ENCODE measurements around the gene CABP4.
A peak's percentile ranks its signal among the peaks of the same experiment; 100 is the strongest.
"Not testable (repeated sequence)": the region's sequence is repeated elsewhere in the genome, so short reads cannot be mapped to it uniquely, and the experiment has no call there.

Gene CABP4

DNA sequence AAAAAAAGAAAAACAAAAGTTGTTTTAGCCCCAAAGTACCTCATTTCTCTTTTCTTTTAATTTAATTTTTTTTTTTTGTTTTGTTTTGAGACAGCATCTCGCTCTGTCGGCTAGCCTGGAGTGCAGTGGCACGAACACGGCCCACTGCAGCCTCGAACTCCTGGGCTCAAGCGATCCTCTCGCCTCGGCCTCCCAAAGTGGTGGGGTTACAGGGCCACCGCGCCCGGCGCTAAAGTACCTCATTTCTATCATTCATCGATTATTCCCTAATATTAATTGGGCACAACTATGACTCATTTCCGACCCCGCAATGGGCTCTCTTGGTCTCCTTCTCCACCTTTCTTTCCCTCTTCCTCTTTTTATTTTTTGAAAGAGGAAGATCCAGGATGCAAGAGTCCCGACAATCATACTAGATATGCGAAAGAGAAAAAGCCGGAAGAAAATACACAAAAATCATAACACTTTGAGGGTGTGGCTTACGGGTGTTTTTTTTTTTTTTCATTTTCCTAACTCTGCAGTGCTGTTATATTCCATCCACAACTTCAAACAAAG is 27.2 kb downstream of the CABP4 start:
- DNase-seq (ENCODE audit: low spot score): no peak

DNA sequence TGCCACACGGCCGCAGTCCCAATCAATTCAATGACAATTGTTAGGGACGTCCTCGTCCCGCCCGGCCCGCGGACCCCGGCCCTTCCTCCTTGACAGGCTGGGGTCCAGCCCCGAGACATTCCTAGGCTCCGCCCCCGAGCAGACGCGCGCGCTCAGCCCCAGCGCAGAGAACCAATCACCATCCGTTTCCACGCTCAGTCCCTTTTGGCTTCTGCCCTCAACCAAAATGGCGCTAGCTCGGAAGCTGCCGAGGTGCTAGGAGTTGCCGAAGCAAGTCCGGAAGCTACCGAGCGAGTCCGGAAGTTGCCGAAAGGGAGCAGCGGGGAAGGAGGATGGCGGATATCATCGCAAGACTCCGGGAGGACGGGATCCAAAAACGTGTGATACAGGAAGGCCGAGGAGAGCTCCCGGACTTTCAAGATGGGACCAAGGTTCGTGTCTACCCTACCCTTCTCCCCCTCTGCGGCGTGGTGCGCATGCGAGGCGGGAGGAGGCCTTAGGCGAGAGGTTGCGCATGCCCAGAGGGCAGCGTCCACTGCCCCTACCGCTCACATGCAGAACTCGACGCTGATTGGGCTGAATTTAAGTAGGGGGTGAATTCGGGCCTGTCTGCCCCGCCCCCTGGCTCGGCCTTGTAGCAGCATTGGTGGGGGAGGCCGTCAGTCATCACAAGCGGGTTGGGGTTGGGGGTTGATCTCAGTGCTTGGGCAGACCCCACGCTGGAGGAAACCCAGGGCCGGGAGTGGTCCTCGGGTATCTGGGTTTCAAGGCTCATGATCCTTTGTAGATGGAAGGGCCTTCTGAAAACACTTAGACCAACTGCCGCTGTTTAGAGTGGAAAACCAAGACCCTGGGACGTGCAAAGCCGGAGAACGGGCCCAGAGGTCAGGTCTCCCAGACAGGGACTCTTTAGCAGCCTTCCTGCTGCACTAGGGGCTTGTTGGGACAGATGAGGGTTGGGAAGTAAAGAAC is 28.0 kb downstream of the CABP4 start, which contains the start of gene AIP:
Gene AIP, plus strand, starts transcription at position 200 of the 972 bp plus-strand sequence. Its CDS starts 133 bp downstream, at position 333.
- DNase-seq (ENCODE audit: low spot score): peak; percentile 98

DNA sequence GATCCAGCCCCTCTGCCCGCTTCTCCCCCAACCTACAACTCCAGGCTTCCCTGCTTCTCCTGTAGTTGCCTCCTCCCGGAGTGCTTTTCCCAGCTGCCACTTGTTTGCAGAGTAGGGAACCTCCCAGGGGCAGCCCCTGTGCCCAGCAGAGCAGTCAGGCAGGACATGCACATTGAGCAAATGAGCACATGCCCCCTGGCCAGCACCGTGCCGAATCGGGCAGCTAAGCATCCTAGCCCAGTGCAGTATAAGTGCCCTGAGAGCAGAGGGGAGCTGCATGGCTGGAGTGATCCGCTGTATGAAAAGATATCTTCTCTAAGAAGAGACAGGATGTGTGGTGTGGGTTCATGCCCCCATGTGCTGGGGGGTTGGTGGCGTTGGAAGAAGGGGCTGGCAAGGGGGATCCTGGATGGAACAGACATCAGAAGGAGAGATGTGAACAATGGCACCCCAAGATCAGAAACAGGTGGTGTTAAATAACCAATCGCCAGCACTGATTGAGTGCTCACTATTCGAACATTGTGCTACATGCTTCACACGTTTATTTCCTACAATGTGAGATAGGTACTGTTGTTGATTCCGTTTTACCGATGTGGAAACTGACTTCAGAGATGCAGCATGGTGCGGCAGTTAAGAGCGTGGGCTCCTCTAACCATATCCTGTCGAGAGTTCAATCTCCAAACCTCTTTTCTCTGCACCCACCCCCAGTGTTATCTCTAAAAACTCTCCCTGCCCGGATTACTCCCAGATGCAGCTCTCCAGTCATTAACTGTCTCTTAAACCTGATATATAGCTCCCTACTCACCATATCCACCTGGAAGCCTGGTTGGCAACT is 28.9 kb downstream of the CABP4 start:
- DNase-seq (ENCODE audit: low spot score): no peak

DNA sequence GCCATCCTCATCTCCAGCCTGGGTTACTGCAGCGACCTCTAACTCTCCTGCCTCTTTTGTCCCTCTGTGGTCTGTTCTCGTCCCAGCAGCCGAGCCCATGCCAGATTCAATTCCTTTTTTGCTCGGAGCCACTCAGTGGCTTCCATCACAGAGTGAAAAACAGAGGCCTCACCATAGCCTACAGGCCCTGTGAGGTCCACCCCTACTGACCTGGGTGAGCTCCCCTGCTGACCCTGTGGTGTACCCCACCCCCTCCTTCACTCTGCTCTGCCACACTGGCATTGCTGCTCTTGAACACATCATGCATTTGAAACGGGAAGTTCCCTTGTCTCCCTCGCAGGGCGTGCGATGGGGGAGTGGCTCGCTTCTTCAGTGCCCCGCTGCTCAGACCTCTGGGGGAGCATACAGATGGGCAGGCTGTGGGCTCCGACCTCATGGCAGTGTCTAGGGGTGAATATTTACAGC is 29.7 kb downstream of the CABP4 start:
- DNase-seq (ENCODE audit: low spot score): no peak

DNA sequence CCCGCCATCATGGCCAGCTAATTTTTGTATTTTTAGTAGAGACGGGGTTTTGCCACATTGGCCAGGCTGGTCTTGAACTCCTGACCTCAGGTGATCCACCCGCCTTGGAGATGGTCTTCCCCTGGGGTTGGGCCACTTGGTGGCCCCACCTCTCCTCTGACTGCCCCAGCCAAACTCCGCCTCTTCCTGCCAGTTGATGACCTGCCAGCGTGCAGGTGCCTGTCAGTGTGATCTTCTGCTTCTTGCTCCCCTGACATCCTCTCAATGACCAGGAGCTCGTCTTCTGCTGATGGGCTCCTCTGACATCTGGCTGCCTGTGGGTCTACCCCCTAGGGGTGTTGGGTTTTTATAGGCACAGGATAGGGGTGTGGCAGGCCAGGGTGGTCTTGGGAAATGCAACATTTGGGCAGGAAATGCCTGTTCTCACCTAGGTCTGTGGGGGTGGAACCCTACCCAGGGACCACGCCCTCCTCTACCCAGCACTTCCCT is 30.8 kb downstream of the CABP4 start:
- DNase-seq (ENCODE audit: low spot score): not testable (repeated sequence)

DNA sequence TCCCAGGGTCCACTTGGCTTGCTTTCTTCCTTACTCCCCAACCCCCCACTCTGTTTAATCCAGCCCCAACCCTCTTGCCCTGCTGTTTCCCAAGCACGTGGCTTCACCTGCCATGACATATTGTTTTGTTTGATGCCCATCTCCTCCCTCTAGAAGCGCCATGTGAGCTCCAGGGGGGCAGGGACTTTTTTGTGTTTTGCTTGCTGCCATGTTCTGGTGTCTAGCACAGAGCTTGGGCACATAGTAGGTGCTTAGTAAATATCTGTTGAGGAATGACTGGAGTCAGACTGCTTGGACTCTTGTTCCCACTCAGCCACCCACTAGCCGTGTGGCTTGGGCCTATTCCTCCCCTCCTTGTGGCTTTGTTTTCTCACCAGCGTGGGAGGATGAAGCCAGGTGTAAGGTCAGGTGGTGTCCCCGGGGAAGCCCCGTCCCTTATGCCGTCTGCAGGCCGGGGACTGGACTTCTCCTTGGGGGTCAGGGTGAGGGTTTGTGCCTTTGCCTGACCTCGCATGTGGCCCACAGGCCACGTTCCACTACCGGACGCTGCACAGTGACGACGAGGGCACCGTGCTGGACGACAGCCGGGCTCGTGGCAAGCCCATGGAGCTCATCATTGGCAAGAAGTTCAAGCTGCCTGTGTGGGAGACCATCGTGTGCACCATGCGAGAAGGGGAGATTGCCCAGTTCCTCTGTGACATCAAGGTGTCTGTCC is 31.5 kb downstream of the CABP4 start:
- DNase-seq (ENCODE audit: low spot score): no peak

DNA sequence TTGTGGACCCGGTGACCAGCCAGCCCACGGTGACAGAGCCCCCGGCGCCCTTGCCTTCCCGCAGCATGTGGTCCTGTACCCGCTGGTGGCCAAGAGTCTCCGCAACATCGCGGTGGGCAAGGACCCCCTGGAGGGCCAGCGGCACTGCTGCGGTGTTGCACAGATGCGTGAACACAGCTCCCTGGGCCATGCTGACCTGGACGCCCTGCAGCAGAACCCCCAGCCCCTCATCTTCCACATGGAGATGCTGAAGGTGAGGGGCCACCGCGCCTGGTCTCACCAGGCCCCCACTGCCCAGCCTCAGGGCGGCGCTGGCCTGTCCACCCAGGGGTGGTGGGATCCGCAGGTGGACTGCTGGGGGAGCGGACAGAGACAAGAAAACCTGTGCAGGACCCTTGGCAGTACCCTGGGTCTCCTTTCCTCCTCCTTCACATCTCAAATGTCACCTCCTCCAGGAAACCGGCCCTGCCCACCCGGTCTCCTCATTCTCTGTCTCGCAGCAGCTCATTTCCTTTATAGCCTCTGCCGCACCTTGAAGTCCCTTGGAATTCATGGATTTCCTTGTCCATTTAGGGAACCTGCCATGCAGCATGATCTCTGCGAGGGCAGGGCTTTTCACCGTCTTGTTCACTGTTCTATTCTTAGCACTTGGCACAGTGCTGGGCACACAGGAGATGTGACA is 34.2 kb downstream of the CABP4 start:
- no peak for DNase-seq (ENCODE audit: low spot score)

DNA sequence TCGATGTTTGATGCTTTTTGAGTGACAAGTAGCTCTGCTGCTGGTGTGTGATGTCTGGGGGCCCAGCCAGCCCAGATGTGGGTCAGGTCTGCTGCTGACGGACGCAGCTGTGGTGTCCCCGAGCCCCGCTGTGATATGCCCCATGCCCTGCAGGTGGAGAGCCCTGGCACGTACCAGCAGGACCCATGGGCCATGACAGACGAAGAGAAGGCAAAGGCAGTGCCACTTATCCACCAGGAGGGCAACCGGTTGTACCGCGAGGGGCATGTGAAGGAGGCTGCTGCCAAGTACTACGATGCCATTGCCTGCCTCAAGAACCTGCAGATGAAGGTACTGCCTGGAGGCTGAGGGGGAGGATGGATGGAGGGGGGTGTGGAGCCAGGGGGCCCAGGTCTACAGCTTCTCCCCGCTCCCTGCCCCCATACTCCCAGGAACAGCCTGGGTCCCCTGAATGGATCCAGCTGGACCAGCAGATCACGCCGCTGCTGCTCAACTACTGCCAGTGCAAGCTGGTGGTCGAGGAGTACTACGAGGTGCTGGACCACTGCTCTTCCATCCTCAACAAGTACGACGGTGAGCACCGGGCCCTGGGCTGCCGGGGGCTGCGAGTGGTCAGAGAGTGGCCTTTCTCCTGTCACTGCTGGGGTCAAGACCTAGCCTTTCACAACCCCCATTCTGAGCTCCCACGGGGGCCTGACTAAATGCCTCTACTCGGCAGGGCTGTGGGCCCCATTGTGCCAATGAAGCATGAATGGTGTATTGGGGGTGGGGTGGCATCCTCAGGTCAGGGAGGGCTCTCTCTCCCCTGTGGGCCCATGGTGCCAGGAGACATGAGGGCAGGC is 35.0 kb downstream of the CABP4 start:
- no peak for DNase-seq (ENCODE audit: low spot score)

DNA sequence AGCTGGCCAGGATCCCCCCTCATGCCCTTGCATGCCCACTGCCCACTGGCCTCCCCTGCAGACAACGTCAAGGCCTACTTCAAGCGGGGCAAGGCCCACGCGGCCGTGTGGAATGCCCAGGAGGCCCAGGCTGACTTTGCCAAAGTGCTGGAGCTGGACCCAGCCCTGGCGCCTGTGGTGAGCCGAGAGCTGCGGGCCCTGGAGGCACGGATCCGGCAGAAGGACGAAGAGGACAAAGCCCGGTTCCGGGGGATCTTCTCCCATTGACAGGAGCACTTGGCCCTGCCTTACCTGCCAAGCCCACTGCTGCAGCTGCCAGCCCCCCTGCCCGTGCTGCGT is 35.5 kb downstream of the CABP4 start:
- no peak for DNase-seq (ENCODE audit: low spot score)

DNA sequence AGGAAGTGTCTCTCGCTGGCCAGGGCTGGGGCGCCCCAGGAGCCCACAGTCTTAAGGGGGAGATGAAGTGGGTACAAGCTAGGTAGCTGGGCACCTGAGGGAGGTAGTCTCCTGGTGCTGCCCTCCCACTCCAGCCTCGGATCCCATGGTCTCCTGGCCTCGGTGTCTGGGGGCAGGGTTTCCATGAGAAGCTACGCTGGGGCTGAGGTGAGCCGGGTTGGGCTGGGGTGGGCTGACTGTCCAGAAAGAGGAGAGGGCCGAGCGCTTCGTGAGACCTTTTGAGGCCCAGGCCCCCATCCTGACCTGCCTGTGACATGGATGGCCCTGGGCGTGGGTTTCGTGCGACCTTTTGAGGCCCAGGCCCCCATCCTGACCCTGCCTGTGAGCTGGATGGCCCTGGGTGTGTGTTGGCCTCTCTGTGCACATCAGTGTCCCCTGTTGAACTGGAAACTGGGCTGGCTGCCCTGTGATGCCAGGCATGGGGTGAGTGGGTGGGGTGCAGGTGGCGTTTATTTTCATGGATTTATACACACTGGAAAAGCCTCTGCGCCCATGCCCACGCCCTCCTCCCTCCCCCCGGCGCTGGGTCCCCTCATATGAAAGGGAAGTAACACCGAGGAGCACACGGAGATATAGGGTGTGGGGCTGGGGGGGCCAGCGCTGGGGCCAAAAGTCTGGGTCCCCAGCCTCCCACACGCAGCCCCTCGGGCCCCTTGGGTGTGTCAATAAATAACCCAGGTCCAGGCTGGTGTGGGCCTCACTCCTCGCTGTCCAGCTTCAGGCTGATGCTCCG is 36.3 kb downstream of the CABP4 start:
- no peak for DNase-seq (ENCODE audit: low spot score)

DNA sequence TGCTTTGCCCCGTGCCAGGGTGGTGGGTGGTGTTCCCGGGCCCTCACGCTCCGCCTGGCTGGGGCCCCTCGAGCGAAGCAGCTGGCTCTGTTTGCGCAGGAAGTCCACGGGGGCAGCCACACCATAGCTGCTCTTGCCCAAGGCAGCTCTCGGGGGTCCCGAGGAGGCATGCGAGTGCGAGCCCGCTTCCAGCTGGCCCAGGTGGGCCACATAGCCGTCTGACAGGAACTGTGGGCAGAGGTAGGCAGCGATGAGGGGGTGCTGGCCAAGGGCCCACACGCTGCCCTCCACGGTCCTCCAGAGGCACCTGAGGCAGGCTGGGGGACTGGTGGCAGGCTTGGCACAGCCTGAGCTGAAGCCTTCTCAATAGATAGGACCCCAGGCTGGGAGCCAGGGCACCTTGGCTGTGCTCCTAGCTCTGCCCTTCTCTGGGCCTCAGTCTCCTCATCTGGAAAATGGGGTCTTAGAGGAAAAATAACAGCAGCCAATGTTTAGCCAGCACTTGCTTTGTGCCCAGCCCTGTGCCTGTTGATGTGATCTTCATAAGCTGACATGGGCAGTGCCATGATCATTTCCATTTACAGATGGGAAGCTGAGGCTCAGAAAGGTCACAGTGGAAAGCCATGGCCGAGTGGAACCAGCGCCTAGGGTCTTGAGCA is 37.0 kb downstream of the CABP4 start:
- no peak for DNase-seq (ENCODE audit: low spot score)

DNA sequence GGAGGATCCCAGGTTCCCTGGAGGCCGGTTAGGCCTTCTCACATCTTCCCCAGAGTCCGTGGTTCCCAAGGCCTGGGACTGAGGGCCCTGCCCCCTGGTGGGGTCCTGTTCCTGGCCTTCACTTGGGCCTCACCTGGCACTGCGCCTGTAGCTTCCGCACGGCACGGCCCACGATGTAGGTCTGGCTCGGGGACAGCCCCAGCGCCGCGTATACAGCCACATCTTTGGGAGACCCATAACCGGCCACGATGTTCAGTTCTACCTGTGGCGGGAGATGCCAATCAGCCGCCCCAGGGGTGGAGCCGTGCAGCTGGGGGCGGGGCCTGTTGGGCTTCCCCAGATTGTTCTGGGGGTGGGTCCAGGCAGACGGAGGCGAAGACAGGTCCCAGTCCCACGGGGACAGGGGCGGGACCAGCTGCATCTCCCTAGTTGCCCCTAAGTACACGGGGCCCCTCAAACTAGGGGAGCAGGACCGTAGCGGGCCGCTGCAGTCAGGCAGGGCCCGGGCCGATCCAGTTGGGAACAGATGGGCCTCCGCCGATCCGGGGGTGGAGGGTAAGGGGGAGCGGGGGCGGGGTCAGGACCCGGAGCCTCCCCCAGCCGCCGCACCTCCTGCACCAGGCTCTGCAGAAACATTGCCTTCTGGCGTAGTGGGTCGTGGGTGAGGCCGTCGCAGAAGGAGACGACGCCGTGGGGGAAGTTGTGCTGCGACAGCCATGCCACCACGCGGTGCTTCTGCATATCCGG is 37.8 kb downstream of the CABP4 start:
- DNase-seq (ENCODE audit: low spot score): no peak

DNA sequence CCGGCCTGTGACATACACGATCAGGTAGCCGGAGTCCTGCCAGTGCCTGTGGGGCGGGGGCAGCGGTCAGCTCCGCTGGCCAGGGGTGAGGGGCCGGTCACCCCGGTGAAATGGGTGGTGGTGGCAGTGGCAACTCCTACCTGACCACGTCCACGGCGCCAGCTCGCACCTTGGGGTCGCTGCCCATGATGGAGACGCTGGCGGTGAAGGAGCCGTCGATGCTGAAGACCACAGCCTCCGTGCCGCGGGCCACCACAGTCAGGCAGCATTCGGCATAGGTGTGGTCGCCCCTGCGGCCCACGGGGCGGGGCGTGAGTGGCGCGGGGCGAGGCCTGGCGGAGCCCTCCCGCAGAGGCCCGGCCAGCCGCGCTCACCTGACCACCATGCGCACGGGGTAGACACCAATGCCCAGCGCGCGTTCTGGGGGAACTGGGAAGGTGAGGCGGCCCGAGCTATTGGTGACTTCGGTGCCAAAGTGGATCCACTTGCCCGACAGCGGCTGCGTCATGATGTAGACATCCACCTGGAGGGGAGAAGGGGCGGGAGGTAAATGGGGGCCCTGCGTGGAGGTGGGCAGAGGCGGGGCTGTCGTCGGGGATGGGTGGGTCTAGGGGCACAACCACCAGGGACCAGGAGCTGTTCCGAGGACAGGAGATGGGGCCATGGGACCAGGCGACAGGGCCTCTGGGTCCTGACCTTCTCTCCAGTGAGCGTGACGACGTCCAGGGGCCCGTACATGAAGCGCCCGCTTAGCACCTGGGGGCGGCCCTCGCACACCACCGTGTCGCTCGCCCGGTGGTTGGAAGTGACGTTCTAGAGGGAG is 38.6 kb downstream of the CABP4 start:
- no peak for DNase-seq (ENCODE audit: low spot score)

DNA sequence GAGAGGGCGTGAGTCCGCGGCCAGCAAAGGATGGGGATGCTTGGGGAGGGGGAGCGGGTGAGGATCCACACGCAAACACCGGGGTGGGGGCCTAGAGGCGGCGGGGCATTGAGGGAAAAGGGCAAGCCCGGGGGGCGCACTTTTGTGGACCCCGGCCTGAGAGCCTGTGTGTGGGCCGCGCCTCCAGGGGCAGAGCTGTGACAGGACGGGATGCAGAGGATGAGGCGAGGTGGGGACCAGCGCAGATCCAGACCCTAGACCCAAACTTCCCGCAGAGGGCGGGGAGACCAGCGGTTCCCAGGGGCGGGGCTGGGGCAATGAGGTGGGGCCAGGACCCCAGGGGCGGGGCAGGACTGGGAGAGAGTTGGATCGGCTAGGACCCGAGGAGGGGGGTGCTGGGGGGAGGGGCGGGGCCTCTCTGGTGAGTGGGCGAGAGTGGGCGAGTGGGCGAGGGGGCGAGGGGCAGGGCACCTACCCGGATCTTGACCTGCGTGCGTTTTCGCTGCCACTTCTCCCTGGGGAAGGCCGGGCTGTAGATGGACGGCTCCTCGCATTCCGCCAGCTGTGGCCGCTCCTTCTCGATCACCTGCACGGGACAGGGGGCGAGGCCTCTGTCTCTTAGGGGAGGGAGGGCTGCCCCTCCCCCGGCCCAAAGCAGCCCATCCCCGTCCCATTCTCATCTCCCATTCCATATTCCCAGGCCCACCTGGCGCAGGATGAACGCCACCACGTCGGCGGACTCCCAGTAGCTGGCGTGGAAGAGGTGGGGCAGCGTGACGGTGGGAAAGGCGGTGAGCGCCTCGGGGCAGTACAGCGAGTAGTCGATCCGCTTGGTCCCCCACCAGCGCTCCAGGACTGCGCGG is 39.4 kb downstream of the CABP4 start:
- no peak for DNase-seq (ENCODE audit: low spot score)

DNA sequence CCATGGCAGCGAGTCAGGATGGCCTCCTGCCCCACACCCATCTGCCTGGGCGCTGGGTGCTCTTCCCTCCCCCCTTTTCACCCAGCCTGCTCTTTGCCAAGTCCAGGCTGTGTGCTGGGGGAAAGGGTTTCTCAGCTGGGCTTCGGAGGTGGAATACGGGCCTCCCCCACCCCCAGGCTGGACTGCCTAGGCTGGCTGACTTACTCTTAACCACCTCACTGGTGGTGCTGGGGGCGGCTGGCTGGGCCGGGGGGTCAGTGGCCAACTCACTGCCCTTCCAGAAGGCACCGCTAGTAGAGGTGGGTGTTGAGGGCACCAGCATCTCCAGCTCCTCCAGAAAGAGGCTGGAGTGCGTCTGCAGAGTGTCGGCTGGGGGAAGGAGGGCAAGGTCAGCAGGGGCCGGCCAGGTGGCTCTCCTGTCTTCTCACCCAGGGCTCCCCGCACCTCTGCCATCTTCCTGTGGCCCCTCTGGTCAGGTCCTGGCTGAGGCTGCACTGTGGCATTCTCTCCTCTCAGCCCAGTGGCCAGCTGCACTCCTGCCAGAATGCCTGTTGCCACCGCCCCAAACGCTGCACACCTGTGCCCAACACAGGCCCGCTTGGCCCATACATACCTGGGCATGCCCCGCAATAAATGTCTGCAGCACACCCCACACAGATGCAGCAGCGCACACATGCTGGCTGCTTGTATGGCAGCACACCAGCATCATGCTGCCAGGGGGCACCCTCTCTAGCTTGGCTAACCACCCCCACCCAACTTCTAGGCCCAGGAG is 40.3 kb downstream of the CABP4 start:
- DNase-seq (ENCODE audit: low spot score): no peak

Data from GM03348 (cell line).